Panc1 (cell line): ENCODE measurements around the gene AP3S2. TPM values are rescaled to one million over a fixed set of nuclear protein-coding genes. Genes with fewer than 3 reads are reported as not detected.
"Not testable (repeated sequence)": the region's sequence is repeated elsewhere in the genome, so short reads cannot be mapped to it uniquely, and the experiment has no call there.

Experiments
- ATAC-seq: fragments of 200-7000 bp; cut with Tn5 transposase; 2 replicates; pipeline ENCODE4 v1.9.1; 2020; ENCODE audit warnings: mild to moderate bottlenecking, moderate library complexity
- BruUV-seq: library from RNA; stranded (reverse); fragments of 400-500 nt; replicated peaks from 2 replicates; lab custom pipeline; 2021; lab: Mats Ljungman, UMichigan
- CTCF ChIA-PET: fragments of 300-600 bp; sonication (Branson Sonifier 250); formaldehyde crosslinking; loops from one replicate; lab custom pipeline; 2022; ENCODE audit warnings: antibody characterized with exemption; lab: Charles Lee
- POLR2A ChIA-PET: fragments of 300-600 bp; sonication (Branson Sonifier 250); formaldehyde crosslinking; loops from one replicate; lab custom pipeline; 2022; ENCODE audit warnings: antibody characterized with exemption; lab: Charles Lee
- DNase-seq: peaks from one replicate; pipeline ENCODE4 v3.0.0-alpha.2; 2010; ENCODE audit warnings: low read depth, low spot score
- H3K27ac ChIP-seq: 2 replicates; pipeline ENCODE4 v1.5.1; 2011; ENCODE audit warnings: mild to moderate bottlenecking, low read length, inconsistent platforms
- H3K27me3 ChIP-seq: fragments of 200-500 bp; sonication (Bioruptor generic); 2 replicates; pipeline ENCODE4 v1.6.0; 2014; ENCODE audit warnings: low read length, inconsistent platforms; ENCODE audit not compliant: control insufficient read depth, insufficient read depth
- H3K36me3 ChIP-seq: fragments of 200-500 bp; sonication (Bioruptor generic); 2 replicates; pipeline ENCODE4 v1.5.1; 2014; ENCODE audit warnings: inconsistent platforms, mild to moderate bottlenecking, low read length, moderate library complexity; ENCODE audit not compliant: control insufficient read depth, insufficient read depth
- H3K4me1 ChIP-seq: 2 replicates; pipeline ENCODE4 v1.5.1; 2011; ENCODE audit warnings: inconsistent platforms, mild to moderate bottlenecking, low read length, moderate library complexity; ENCODE audit not compliant: control insufficient read depth, insufficient read depth
- H3K4me3 ChIP-seq, 2 experiments: 2 replicates each; pipeline ENCODE4 v1.5.1; 2011 to 2012; ENCODE audit warnings: low read depth in 2 of 2, low read length in 2 of 2, mild to moderate bottlenecking in 2 of 2, inconsistent platforms in 1 of 2, moderate library complexity in 1 of 2
- H3K9me3 ChIP-seq: fragments of 200-500 bp; sonication (Bioruptor generic); 2 replicates; pipeline ENCODE4 v1.5.1; 2014; ENCODE audit warnings: low read depth, mild to moderate bottlenecking, inconsistent platforms, low read length, moderate library complexity; ENCODE audit not compliant: control insufficient read depth, insufficient read depth
- POLR2AphosphoS5 ChIP-seq: IDR thresholded peaks from 2 replicates; pipeline ENCODE4 v1.6.1; 2012; ENCODE audit warnings: mild to moderate bottlenecking, low read depth, low read length, moderate library complexity
- REST ChIP-seq, 2 experiments: IDR thresholded peaks; 2 replicates each; pipeline ENCODE4 v1.6.1; 2011 to 2012; ENCODE audit warnings: low read depth in 2 of 2, control low read depth in 1 of 2, low read length in 1 of 2, mild to moderate bottlenecking in 1 of 2, moderate library complexity in 1 of 2; ENCODE audit not compliant: insufficient read depth in 1 of 2
- SIN3A ChIP-seq: IDR thresholded peaks from 2 replicates; pipeline ENCODE4 v1.6.1; 2012; ENCODE audit warnings: low read depth, mild to moderate bottlenecking, low read length, moderate library complexity, borderline replicate concordance; ENCODE audit not compliant: insufficient read depth
- TCF7L2 ChIP-seq: IDR thresholded peaks from 2 replicates; pipeline ENCODE4 v1.6.1; 2011; ENCODE audit warnings: mild to moderate bottlenecking, low read depth, low read length, inconsistent platforms
- in situ Hi-C: cut with HindIII; loops from 2 replicates; pipeline ENCODE4 v1.10.0; 2016; ENCODE audit warnings: low sequenced_read_pairs, low pct_unique_long_range_greater_than_20kb
- intact Hi-C: fragments of 100-400 bp; cut with micrococcal nuclease; formaldehyde crosslinking; loops from one replicate; pipeline ENCODE4 v1.10.0; 2022; ENCODE audit not compliant: unreplicated experiment
- total RNA-seq: library from RNA; stranded (reverse); gene quantifications from one replicate; pipeline ENCODE4 v1.2.1, GENCODE V29; 2021; ENCODE audit not compliant: unreplicated experiment
- TF ChIP-seq, protein P1 (sequence below): fragments of 450-650 bp; IDR thresholded peaks from 2 replicates; pipeline ENCODE4 v1.5.1; 2017; ENCODE audit warnings: mild to moderate bottlenecking

Gene AP3S2
- total RNA-seq, 1 experiment from 2014 or later = 24.6 TPM

GRCh38 chr15:89790206-89790605, 103.6 kb downstream of the AP3S2 start:
- CTCF ChIA-PET = no interaction called here
- H3K27ac ChIP-seq = no peak overlapping the region
- POLR2A ChIA-PET = interaction anchor here (0.6 kb wide), 1 partner anchor 106 kb away, joined by 3 read pairs; no protein-coding TSS in a partner anchor

GRCh38 chr15:89788585-89788984, 105.2 kb downstream of the AP3S2 start:
- H3K4me1 ChIP-seq, POLR2A ChIA-PET, H3K27me3 ChIP-seq, DNase-seq, H3K9me3 ChIP-seq, ATAC-seq, H3K27ac ChIP-seq, H3K36me3 ChIP-seq, intact Hi-C loops, BruUV-seq, H3K4me3 ChIP-seq, CTCF ChIA-PET, in situ Hi-C loops: not testable (repeated sequence)

More at GRCh38 chr15:89790206-89790605, 103.6 kb downstream of the AP3S2 start:
- in situ Hi-C loops (no loop called here), intact Hi-C loops (no loop called here)
- TF ChIP-seq SIN3A = no peak
- TF ChIP-seq POLR2AphosphoS5 = no peak
- no peak for TF ChIP-seq REST (IDR thresholded peaks at IDR 0.05; ENCODE audit: insufficient read depth in 1 of 2, low read depth in 2 of 2, low read length in 1 of 2)
- no peak for TF ChIP-seq TCF7L2
- Histone ChIP-seq H3K4me1 (no peaks in the 10 kb centered on the region), H3K27me3 (no peaks in the 10 kb centered on the region), H3K36me3 (no peaks in the 10 kb centered on the region; the same call in 1 of the 2 replicates), H3K4me3 (no peak overlapping the region), H3K9me3 (no peaks in the 10 kb centered on the region)
- no TSS peak for BruUV-seq
- peak; percentile 43 for ATAC-seq
- no peak for DNase-seq

GRCh38 chr15:89787944-89788343, 105.8 kb downstream of the AP3S2 start:
- no TSS peak for BruUV-seq
- TF ChIP-seq, protein P1, sequence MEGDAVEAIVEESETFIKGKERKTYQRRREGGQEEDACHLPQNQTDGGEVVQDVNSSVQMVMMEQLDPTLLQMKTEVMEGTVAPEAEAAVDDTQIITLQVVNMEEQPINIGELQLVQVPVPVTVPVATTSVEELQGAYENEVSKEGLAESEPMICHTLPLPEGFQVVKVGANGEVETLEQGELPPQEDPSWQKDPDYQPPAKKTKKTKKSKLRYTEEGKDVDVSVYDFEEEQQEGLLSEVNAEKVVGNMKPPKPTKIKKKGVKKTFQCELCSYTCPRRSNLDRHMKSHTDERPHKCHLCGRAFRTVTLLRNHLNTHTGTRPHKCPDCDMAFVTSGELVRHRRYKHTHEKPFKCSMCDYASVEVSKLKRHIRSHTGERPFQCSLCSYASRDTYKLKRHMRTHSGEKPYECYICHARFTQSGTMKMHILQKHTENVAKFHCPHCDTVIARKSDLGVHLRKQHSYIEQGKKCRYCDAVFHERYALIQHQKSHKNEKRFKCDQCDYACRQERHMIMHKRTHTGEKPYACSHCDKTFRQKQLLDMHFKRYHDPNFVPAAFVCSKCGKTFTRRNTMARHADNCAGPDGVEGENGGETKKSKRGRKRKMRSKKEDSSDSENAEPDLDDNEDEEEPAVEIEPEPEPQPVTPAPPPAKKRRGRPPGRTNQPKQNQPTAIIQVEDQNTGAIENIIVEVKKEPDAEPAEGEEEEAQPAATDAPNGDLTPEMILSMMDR = no peak
- TF ChIP-seq SIN3A (no peak), TCF7L2 (no peak), REST (IDR thresholded peaks at IDR 0.05; ENCODE audit: insufficient read depth in 1 of 2, low read depth in 2 of 2, low read length in 1 of 2) (no peak), POLR2AphosphoS5 (no peak)
- no peaks in the 10 kb centered on the region; the same call in 1 of the 2 replicates for H3K36me3 ChIP-seq
- POLR2A ChIA-PET = no interaction called here
- H3K27me3 ChIP-seq = no peaks in the 10 kb centered on the region
- no peak for DNase-seq
- H3K4me1 ChIP-seq = peaks cover 13% of the 10 kb centered on the region
- intact Hi-C loops (no loop called here), in situ Hi-C loops (no loop called here)
- H3K9me3 ChIP-seq = no peaks in the 10 kb centered on the region
- no peak overlapping the region for H3K4me3 ChIP-seq
- CTCF ChIA-PET = no interaction called here
- no peak overlapping the region for H3K27ac ChIP-seq
- no peak for ATAC-seq
